ENCODE measurements around the gene GABRG3. TPM values are rescaled to one million over a fixed set of nuclear protein-coding genes. Genes with fewer than 3 reads are reported as not detected.

GABRG3 gene
- total and polyA plus RNA-seq, 9 of the 15 experiments (the other 6 are each of a cell fraction or from before 2014, with no cell fraction given): 4.0 to 15.1 (median 11.2) TPM

GRCh38 chr15:27124287-27124871 lies 153.4 kb downstream of the GABRG3 start (continued):
- TF ChIP-seq MAX (CRISPR knock-in tag; IDR thresholded peaks at IDR 0.05) (no peak), ZBTB2 (IDR thresholded peaks at IDR 0.05) (peak; percentile 74; the same call in 1 of the 2 replicates), RNF219 (CRISPR knock-in tag; IDR thresholded peaks at IDR 0.05) (no peak), ZHX1 (conservative IDR thresholded peaks at IDR 0.05; ENCODE audit: low read length) (no peak), EP300 (IDR thresholded peaks at IDR 0.05; ENCODE audit: low read length) (peak; percentile 75; the same call in 1 of the 2 replicates), ELF1 (tag; IDR thresholded peaks at IDR 0.05) (peak; percentile 60), ILF3 (IDR thresholded peaks at IDR 0.05; ENCODE audit: borderline replicate concordance) (no peak), CBX3 (IDR thresholded peaks at IDR 0.05; ENCODE audit: borderline replicate concordance in 1 of 2, low read length in 2 of 2) (no peak), NFXL1 (CRISPR knock-in tag; IDR thresholded peaks at IDR 0.05) (no peak), PHB (CRISPR knock-in tag; IDR thresholded peaks at IDR 0.05) (no peak), FOSL1 (tag; conservative IDR thresholded peaks at IDR 0.05) (peak; percentile 92), ZKSCAN1 (IDR thresholded peaks at IDR 0.05; ENCODE audit: low read depth, low read length) (0 out of 2 replicates have a peak, but pooled peaks have one; percentile 51), SETDB1 (IDR thresholded peaks at IDR 0.05; ENCODE audit: low read length) (no peak), ZNF133 (CRISPR knock-in tag; IDR thresholded peaks at IDR 0.05) (no peak), ZNF174 (CRISPR knock-in tag; IDR thresholded peaks at IDR 0.05) (no peak), TFAP4 (CRISPR knock-in tag; IDR thresholded peaks at IDR 0.05; ENCODE audit: borderline replicate concordance) (peak; percentile 57; the same call in 1 of the 2 replicates), GTF2A2 (tag; IDR thresholded peaks at IDR 0.05) (no peak), SAP30 (IDR thresholded peaks at IDR 0.05; ENCODE audit: borderline replicate concordance, insufficient read depth, low read depth, low read length, poor library complexity, severe bottlenecking) (no peak), BHLHE40 (IDR thresholded peaks at IDR 0.05; ENCODE audit: low read length) (no peak), FOXO4 (CRISPR knock-in tag; IDR thresholded peaks at IDR 0.05) (no peak)

All from K562 (cell line).